GM19025 (cell line): ENCODE results near the gene PRDM16.

Experiments used
- ATAC-seq: cut with Tn5 transposase; IDR thresholded peaks from one replicate; pipeline ENCODE4 v1.9.1; 2021; ENCODE audit warnings: mild to moderate bottlenecking, low read depth, moderate library complexity; ENCODE audit not compliant: unreplicated experiment

PRDM16 gene

GRCh38 chr1:3470650-3471355 is 401.8 kb downstream of the PRDM16 start:
- no peak for ATAC-seq

- no peak for ATAC-seq
Observed at GRCh38 chr1:3471356-3472087, 402.5 kb downstream of the PRDM16 start.

GRCh38 chr1:3472088-3472850 is 403.3 kb downstream of the PRDM16 start:
- ATAC-seq: no peak

- ATAC-seq: no peak
Observed at GRCh38 chr1:3472906-3473305, 403.9 kb downstream of the PRDM16 start.

GRCh38 chr1:3473381-3473844 is 404.4 kb downstream of the PRDM16 start:
- no peak for ATAC-seq

- no peak for ATAC-seq
Observed at GRCh38 chr1:3474016-3474415, 405.0 kb downstream of the PRDM16 start.

GRCh38 chr1:3474421-3474820 is 405.4 kb downstream of the PRDM16 start:
- ATAC-seq: no peak

GRCh38 chr1:3475839-3476573 is 407.0 kb downstream of the PRDM16 start:
- no peak for ATAC-seq

- no peak for ATAC-seq
Observed at GRCh38 chr1:3476666-3477065, 407.7 kb downstream of the PRDM16 start.

- ATAC-seq: no peak
Observed at GRCh38 chr1:3477241-3477995, 408.4 kb downstream of the PRDM16 start.

GRCh38 chr1:3478187-3478586 is 409.2 kb downstream of the PRDM16 start:
- no peak for ATAC-seq

- ATAC-seq: no peak
Observed at GRCh38 chr1:3479511-3480368, 410.7 kb downstream of the PRDM16 start.

- ATAC-seq: no peak
Observed at GRCh38 chr1:3480369-3480719, 411.3 kb downstream of the PRDM16 start.

GRCh38 chr1:3481046-3481445 is 412.0 kb downstream of the PRDM16 start:
- no peak for ATAC-seq

- ATAC-seq: no peak
Observed at GRCh38 chr1:3481836-3482375, 412.9 kb downstream of the PRDM16 start.

- no peak for ATAC-seq
Observed at GRCh38 chr1:3482378-3482849, 413.4 kb downstream of the PRDM16 start.

GRCh38 chr1:3483380-3483779 is 414.4 kb downstream of the PRDM16 start:
- no peak for ATAC-seq

- no peak for ATAC-seq
Observed at GRCh38 chr1:3483801-3484444, 414.9 kb downstream of the PRDM16 start.
